Neuronal stem cell (in vitro differentiated cells): ENCODE measurements around the gene MSX2. TPM values are rescaled to one million over a fixed set of nuclear protein-coding genes. Genes with fewer than 3 reads are reported as not detected.

Experiments
- DNase-seq: peaks from one replicate; pipeline ENCODE4 v3.0.0-alpha.2; 2013; ENCODE audit warnings: low spot score
- H2AFZ ChIP-seq: one replicate; pipeline ENCODE4 v1.6.1; 2013; ENCODE audit warnings: mild to moderate bottlenecking, low read length, inconsistent platforms
- H2AK5ac ChIP-seq: 2 replicates; pipeline ENCODE4 v1.6.1; 2013; ENCODE audit warnings: low read depth, mild to moderate bottlenecking, inconsistent platforms, low read length, moderate library complexity, mixed read lengths
- H2BK120ac ChIP-seq: 2 replicates; pipeline ENCODE4 v1.6.1; 2013; ENCODE audit warnings: low read depth, mild to moderate bottlenecking, inconsistent platforms, low read length, moderate library complexity, mixed read lengths
- H2BK12ac ChIP-seq: one replicate; pipeline ENCODE4 v1.6.1; 2013; ENCODE audit warnings: low read length, inconsistent platforms
- H2BK15ac ChIP-seq: 2 replicates; pipeline ENCODE4 v1.6.1; 2013; ENCODE audit warnings: mild to moderate bottlenecking, low read length, inconsistent platforms, mixed read lengths
- H2BK5ac ChIP-seq: one replicate; pipeline ENCODE4 v1.6.1; 2013; ENCODE audit warnings: inconsistent platforms, mild to moderate bottlenecking, low read length, moderate library complexity
- H3K14ac ChIP-seq: one replicate; pipeline ENCODE4 v1.6.1; 2013; ENCODE audit warnings: low read length, inconsistent platforms
- H3K18ac ChIP-seq: 2 replicates; pipeline ENCODE4 v1.6.1; 2013; ENCODE audit warnings: low read length, inconsistent platforms
- H3K23ac ChIP-seq: 2 replicates; pipeline ENCODE4 v1.6.1; 2013; ENCODE audit warnings: low read depth, mild to moderate bottlenecking, mixed read lengths, low read length, inconsistent platforms; ENCODE audit not compliant: poor library complexity
- H3K27ac ChIP-seq: replicated peaks from 3 replicates; pipeline ENCODE4 v1.5.1; 2013; ENCODE audit warnings: low read length, inconsistent platforms
- H3K27me3 ChIP-seq, 3 experiments: 2 replicates each; pipeline ENCODE4 v1.6.1; 2013; ENCODE audit warnings: low read length in 3 of 3, mild to moderate bottlenecking in 2 of 3, inconsistent platforms in 1 of 3, low read depth in 1 of 3, mixed read lengths in 1 of 3, moderate library complexity in 1 of 3; ENCODE audit not compliant: control insufficient read depth in 3 of 3, insufficient read depth in 3 of 3
- H3K36me3 ChIP-seq, 2 donors: replicated peaks in 1 of 2; 2 replicates each; pipeline ENCODE4 v1.6.1; 2013; ENCODE audit warnings: low read length in 2 of 2; ENCODE audit not compliant: control insufficient read depth in 2 of 2, insufficient read depth in 2 of 2
- H3K4ac ChIP-seq: 2 replicates; pipeline ENCODE4 v1.6.1; 2013; ENCODE audit warnings: inconsistent platforms, mild to moderate bottlenecking, low read length, moderate library complexity
- H3K4me1 ChIP-seq, 2 donors: 1 replicate in 1 of 2; 2 replicates in 1 of 2; pipeline ENCODE4 v1.6.1; 2013; ENCODE audit warnings: low read length in 2 of 2, low read depth in 1 of 2; ENCODE audit not compliant: control insufficient read depth in 2 of 2, insufficient read depth in 1 of 2
- H3K4me2 ChIP-seq: one replicate; pipeline ENCODE4 v1.6.1; 2013; ENCODE audit warnings: mild to moderate bottlenecking, low read length, inconsistent platforms; ENCODE audit not compliant: insufficient read depth, poor library complexity, severe bottlenecking
- H3K4me3 ChIP-seq, 2 donors: 2 replicates each; pipeline ENCODE4 v1.5.1; 2013; ENCODE audit warnings: low read length in 2 of 2, mild to moderate bottlenecking in 2 of 2, inconsistent platforms in 1 of 2, moderate library complexity in 1 of 2
- H3K79me1 ChIP-seq: one replicate; pipeline ENCODE4 v1.6.1; 2013; ENCODE audit warnings: low read depth, mild to moderate bottlenecking, inconsistent platforms, low read length, moderate library complexity
- H3K9ac ChIP-seq: one replicate; pipeline ENCODE4 v1.6.1; 2013; ENCODE audit warnings: mild to moderate bottlenecking, low read depth, low read length, inconsistent platforms; ENCODE audit not compliant: poor library complexity
- H3K9me3 ChIP-seq, 2 donors: replicated peaks in 1 of 2; 2 replicates each; pipeline versions ENCODE3 to v1.6.1; 2013; ENCODE audit warnings: low read length in 2 of 2, mild to moderate bottlenecking in 2 of 2, inconsistent platforms in 1 of 2, low read depth in 1 of 2, mixed read lengths in 1 of 2, moderate library complexity in 1 of 2; ENCODE audit not compliant: control insufficient read depth in 2 of 2, insufficient read depth in 1 of 2
- H4K8ac ChIP-seq: one replicate; pipeline ENCODE4 v1.6.1; 2013; ENCODE audit warnings: low read depth, mild to moderate bottlenecking, inconsistent platforms, low read length, moderate library complexity
- H4K91ac ChIP-seq: one replicate; pipeline ENCODE4 v1.6.1; 2013; ENCODE audit warnings: low read length, low read depth, mild to moderate bottlenecking, inconsistent platforms; ENCODE audit not compliant: poor library complexity
- WGBS, 2 donors: extraction: QIAGEN DNeasy Blood & Tissue Kit; methylation state at CpG; one replicate each; pipeline ENCODE4 v1.1.7; 2013; ENCODE audit warnings: missing lambda C conversion rate in 2 of 2, mixed read lengths in 1 of 2; ENCODE audit not compliant: insufficient read length in 2 of 2, insufficient replicate concordance in 1 of 2; ENCODE audit errors: extremely low coverage in 2 of 2; 5-methylcytosine and 5-hydroxymethylcytosine counted together
- small RNA-seq: library from polyadenylated mRNA; stranded (forward); fragments of <200 nt; extraction: miRNeasy Mini kit (QIAGEN cat#:217004); gene quantifications from one replicate; pipeline ENCODE3, GENCODE V24; 2013; ENCODE audit not compliant: insufficient read depth

MSX2 gene

GRCh38 chr5:174775081-174775480 is 50.7 kb downstream of the MSX2 start:
- no peak for DNase-seq
- Histone ChIP-seq H3K9me3 (no peaks in the 10 kb centered on the region), H2AK5ac (no peak overlapping the region), H4K8ac (no peak overlapping the region), H3K9ac (no peak overlapping the region), H2BK15ac (no peak overlapping the region), H3K23ac (no peak overlapping the region), H2BK12ac (no peak overlapping the region), H2BK5ac (no peak overlapping the region), H3K79me1 (no peaks in the 10 kb centered on the region), H3K4me3 (no peak overlapping the region), H3K18ac (no peak overlapping the region), H3K27me3 (no peaks in the 10 kb centered on the region), H3K36me3 (no peaks in the 10 kb centered on the region), H2BK120ac (no peak overlapping the region), H2AFZ (no peak overlapping the region), H3K4me2 (no peak overlapping the region), H3K4ac (no peak overlapping the region), H4K91ac (no peak overlapping the region), H3K27ac (no peak overlapping the region), H3K4me1 (no peaks in the 10 kb centered on the region), H3K14ac (no peak overlapping the region)
- no CpG with 5 or more reads among the region's 3 CpGs for WGBS, 2 donors

- no peaks in the 10 kb centered on the region for H3K4me1 ChIP-seq
- no peak overlapping the region for H2BK12ac ChIP-seq
- H2BK5ac ChIP-seq = no peak overlapping the region
- H2BK120ac ChIP-seq = no peak overlapping the region
- no peak overlapping the region for H4K91ac ChIP-seq
- H3K23ac ChIP-seq = no peak overlapping the region
- no CpG with 5 or more reads among the region's 6 CpGs for WGBS, 2 donors
- no peak overlapping the region for H3K18ac ChIP-seq
- H3K27ac ChIP-seq = no peak overlapping the region
- H3K4ac ChIP-seq = no peak overlapping the region
- H2BK15ac ChIP-seq = no peak overlapping the region
- no peak overlapping the region for H2AK5ac ChIP-seq
- H3K9me3 ChIP-seq = no peaks in the 10 kb centered on the region
- H3K4me3 ChIP-seq = no peak overlapping the region
- no peak overlapping the region for H2AFZ ChIP-seq
- H3K79me1 ChIP-seq = no peaks in the 10 kb centered on the region
- H3K9ac ChIP-seq = no peak overlapping the region
- H3K27me3 ChIP-seq = no peaks in the 10 kb centered on the region
- H3K36me3 ChIP-seq = no peaks in the 10 kb centered on the region
- H3K14ac ChIP-seq = no peak overlapping the region
- no peak overlapping the region for H4K8ac ChIP-seq
- H3K4me2 ChIP-seq = no peak overlapping the region
- no peak for DNase-seq
These were observed 52.7 kb downstream of the MSX2 start for GRCh38 chr5:174777111-174777510.

GRCh38 chr5:174777583-174777982 is 53.2 kb downstream of the MSX2 start:
- no peak overlapping the region for H2AFZ ChIP-seq
- no peak overlapping the region for H3K4me2 ChIP-seq
- H2BK5ac ChIP-seq = no peak overlapping the region
- H2BK15ac ChIP-seq = no peak overlapping the region
- H3K18ac ChIP-seq = no peak overlapping the region
- no peaks in the 10 kb centered on the region for H3K4me1 ChIP-seq
- no peak overlapping the region for H4K91ac ChIP-seq
- H3K9me3 ChIP-seq = no peaks in the 10 kb centered on the region
- H3K27me3 ChIP-seq = no peaks in the 10 kb centered on the region
- no peak overlapping the region for H3K14ac ChIP-seq
- H4K8ac ChIP-seq = no peak overlapping the region
- no peaks in the 10 kb centered on the region for H3K79me1 ChIP-seq
- no peak overlapping the region for H3K4me3 ChIP-seq
- DNase-seq = no peak
- no peak overlapping the region for H2BK12ac ChIP-seq
- no peak overlapping the region for H3K23ac ChIP-seq
- no peak overlapping the region for H2AK5ac ChIP-seq
- H3K9ac ChIP-seq = no peak overlapping the region
- H3K36me3 ChIP-seq = no peaks in the 10 kb centered on the region
- no CpG with 5 or more reads among the region's 2 CpGs for WGBS, 2 donors
- H3K27ac ChIP-seq = no peak overlapping the region
- no peak overlapping the region for H3K4ac ChIP-seq
- H2BK120ac ChIP-seq = no peak overlapping the region

Small RNA genes lying within 50 kb of the gene (small RNA-seq; reads per million reads assigned to genes)
- gene MIR4634 = not detected
